BLaER1 treated with 17β-estradiol and CSF1 and Interleukin-3, amounts not matched to agents 10 nM and 100 nM (cell line): ENCODE measurements around the gene UBL7.

Source experiments
- H3K27ac ChIP-seq, 11 experiments: shearing (Covaris generic); formaldehyde crosslinking; 2 replicates each; pipeline ENCODE4 v1.8.1; 2022
- H3K27me3 ChIP-seq, 11 experiments: shearing (Covaris generic); formaldehyde crosslinking; 2 replicates each; pipeline ENCODE4 v1.8.1; 2022
- H3K36me3 ChIP-seq, 11 experiments: shearing (Covaris generic); formaldehyde crosslinking; 2 replicates each; pipeline ENCODE4 v1.8.1; 2022
- H3K4me1 ChIP-seq, 10 experiments: shearing (Covaris generic); formaldehyde crosslinking; 2 replicates each; pipeline ENCODE4 v1.8.1; 2022
- H3K4me2 ChIP-seq, 11 experiments: shearing (Covaris generic); formaldehyde crosslinking; 2 replicates each; pipeline ENCODE4 v1.8.1; 2022
- H3K4me3 ChIP-seq, 10 experiments: shearing (Covaris generic); formaldehyde crosslinking; 2 replicates each; pipeline ENCODE4 v1.8.1; 2022
- H3K9ac ChIP-seq, 11 experiments: shearing (Covaris generic); formaldehyde crosslinking; 2 replicates each; pipeline ENCODE4 v1.8.1; 2022
- H3K9me3 ChIP-seq, 11 experiments: shearing (Covaris generic); formaldehyde crosslinking; replicated peaks in 1 of 11; 2 replicates each; pipeline ENCODE4 v1.8.1; 2022
- H4K20me1 ChIP-seq, 11 experiments: shearing (Covaris generic); formaldehyde crosslinking; 2 replicates each; pipeline ENCODE4 v1.8.1; 2022
- Cebpa-rat ChIP-seq, 11 experiments: shearing (Covaris generic); IDR thresholded peaks; 2 replicates each; pipeline ENCODE4 v1.8.1; 2022

The UBL7 gene

GRCh38 chr15:74424901-74425528, 35.9 kb downstream of the UBL7 start:
- H3K9ac ChIP-seq: 0 out of 22 replicates have a peak overlapping the region, but pooled peaks of 1 of the 11 experiments have one; percentile 2
- H3K4me1 ChIP-seq: peaks cover 76 to 98% (median 91%) of the 10 kb centered on the region in 10 experiments

GRCh38 chr15:74423431-74424257, 37.3 kb downstream of the UBL7 start:
- peaks cover 0 to 62% (median 16%) of the 10 kb centered on the region in 11 experiments; a peak in 10 of 22 replicates for H4K20me1 ChIP-seq
- H3K9ac ChIP-seq: peak overlapping the region in 9 of 11 experiments; percentile 3 to 73 (median 61); a peak in 12 of 22 replicates
- H3K36me3 ChIP-seq: 0 out of 22 replicates have a peak, but pooled peaks cover 0 to under 1% (median 0%) of the 10 kb centered on the region in 11 experiments
- peaks cover 76 to 98% (median 89%) of the 10 kb centered on the region in 10 experiments for H3K4me1 ChIP-seq
- no peak for TF ChIP-seq Cebpa-rat (IDR thresholded peaks at IDR 0.05)
- H3K4me3 ChIP-seq: no peak overlapping the region
- H3K4me2 ChIP-seq: peak overlapping the region; percentile 71 to 92 (median 78)
- peak overlapping the region in 9 of 11 experiments; percentile 58 to 86 (median 75); a peak in 17 of 22 replicates for H3K27ac ChIP-seq
- H3K27me3 ChIP-seq: no peaks in the 10 kb centered on the region
- no peaks in the 10 kb centered on the region for H3K9me3 ChIP-seq

More at GRCh38 chr15:74424901-74425528, 35.9 kb downstream of the UBL7 start:
- Histone ChIP-seq H3K9me3 (no peaks in the 10 kb centered on the region), H3K4me3 (no peak overlapping the region), H4K20me1 (peaks cover 0 to 51% (median 17%) of the 10 kb centered on the region in 11 experiments; a peak in 9 of 22 replicates), H3K4me2 (peak overlapping the region; percentile 7 to 92 (median 74); a peak in 20 of 22 replicates), H3K27me3 (peaks cover 0 to under 1% (median 0%) of the 10 kb centered on the region in 11 experiments; a peak in 1 of 22 replicates), H3K27ac (peak overlapping the region in 5 of 11 experiments; percentile 21 to 86 (median 81); a peak in 8 of 22 replicates), H3K36me3 (no peaks in the 10 kb centered on the region)
- no peak for TF ChIP-seq Cebpa-rat (IDR thresholded peaks at IDR 0.05)

GRCh38 chr15:74422652-74423430, 38.1 kb downstream of the UBL7 start:
- Histone ChIP-seq H3K4me1 (peaks cover 76 to 96% (median 88%) of the 10 kb centered on the region in 10 experiments), H3K27ac (peak overlapping the region in 10 of 11 experiments; percentile 27 to 86 (median 74); a peak in 19 of 22 replicates), H3K4me3 (no peak overlapping the region), H3K4me2 (peak overlapping the region; percentile 71 to 92 (median 78)), H4K20me1 (peaks cover 0 to 70% (median 9%) of the 10 kb centered on the region in 11 experiments; a peak in 10 of 22 replicates), H3K9ac (peak overlapping the region; percentile 33 to 73 (median 57); a peak in 20 of 22 replicates), H3K36me3 (peaks cover 0 to 8% (median 0%) of the 10 kb centered on the region in 11 experiments; a peak in 4 of 22 replicates), H3K9me3 (no peaks in the 10 kb centered on the region), H3K27me3 (no peaks in the 10 kb centered on the region)
- peak in 7 of 11 experiments; percentile 33 to 87 (median 77); a peak in 10 of 22 replicates for TF ChIP-seq Cebpa-rat (IDR thresholded peaks at IDR 0.05)

GRCh38 chr15:74422265-74422651, 38.7 kb downstream of the UBL7 start:
- H3K9ac ChIP-seq: peak overlapping the region; percentile 33 to 73 (median 57); a peak in 20 of 22 replicates
- H3K27me3 ChIP-seq: no peaks in the 10 kb centered on the region
- H3K27ac ChIP-seq: peak overlapping the region in 10 of 11 experiments; percentile 27 to 86 (median 74); a peak in 19 of 22 replicates
- H3K36me3 ChIP-seq: peaks cover 0 to 14% (median 0%) of the 10 kb centered on the region in 11 experiments; a peak in 5 of 22 replicates
- H3K4me1 ChIP-seq: peaks cover 78 to 96% (median 88%) of the 10 kb centered on the region in 10 experiments
- H3K4me3 ChIP-seq: no peak overlapping the region
- peaks cover 0 to 75% (median 7%) of the 10 kb centered on the region in 11 experiments; a peak in 10 of 22 replicates for H4K20me1 ChIP-seq
- TF ChIP-seq Cebpa-rat (IDR thresholded peaks at IDR 0.05): no peak
- H3K4me2 ChIP-seq: peak overlapping the region; percentile 71 to 92 (median 78)
- no peaks in the 10 kb centered on the region for H3K9me3 ChIP-seq

GRCh38 chr15:74421302-74422245, 39.4 kb downstream of the UBL7 start:
- peak overlapping the region in 10 of 11 experiments; percentile 33 to 73 (median 59); a peak in 18 of 22 replicates for H3K9ac ChIP-seq
- H3K27me3 ChIP-seq: no peaks in the 10 kb centered on the region
- no peak overlapping the region for H3K4me3 ChIP-seq
- peaks cover 0 to 82% (median 7%) of the 10 kb centered on the region in 11 experiments; a peak in 10 of 22 replicates for H4K20me1 ChIP-seq
- H3K4me1 ChIP-seq: peaks cover 85 to 96% (median 92%) of the 10 kb centered on the region in 10 experiments
- H3K27ac ChIP-seq: peak overlapping the region in 10 of 11 experiments; percentile 27 to 86 (median 74); a peak in 18 of 22 replicates
- H3K9me3 ChIP-seq: no peaks in the 10 kb centered on the region
- peaks cover 0 to 21% (median 0%) of the 10 kb centered on the region in 11 experiments; a peak in 6 of 22 replicates for H3K36me3 ChIP-seq
- TF ChIP-seq Cebpa-rat (IDR thresholded peaks at IDR 0.05): no peak
- peak overlapping the region; percentile 71 to 92 (median 78) for H3K4me2 ChIP-seq

- peak overlapping the region in 7 of 11 experiments; percentile 42 to 86 (median 75); a peak in 12 of 22 replicates for H3K27ac ChIP-seq
- no peaks in the 10 kb centered on the region for H3K27me3 ChIP-seq
- H4K20me1 ChIP-seq: peaks cover 0 to 87% (median 7%) of the 10 kb centered on the region in 11 experiments; a peak in 10 of 22 replicates
- peaks cover 0 to 33% (median 0%) of the 10 kb centered on the region in 11 experiments; a peak in 7 of 22 replicates for H3K36me3 ChIP-seq
- H3K4me3 ChIP-seq: no peak overlapping the region
- no peaks in the 10 kb centered on the region for H3K9me3 ChIP-seq
- no peak for TF ChIP-seq Cebpa-rat (IDR thresholded peaks at IDR 0.05)
- peak overlapping the region; percentile 71 to 92 (median 78) for H3K4me2 ChIP-seq
- peak overlapping the region in 8 of 11 experiments; percentile 10 to 73 (median 44); a peak in 8 of 22 replicates for H3K9ac ChIP-seq
- peaks cover 91 to 100% (median 97%) of the 10 kb centered on the region in 10 experiments for H3K4me1 ChIP-seq
Observed at GRCh38 chr15:74420193-74420905, 40.6 kb downstream of the UBL7 start.
